WTC11 (cell line): Measurements from ENCODE around the gene TEAD1. TPM values are rescaled to one million over a fixed set of nuclear protein-coding genes. Genes with fewer than 3 reads are reported as not detected.

Experiments
- ATAC-seq: fragments of 200-7000 bp; cut with Tn5 transposase; 2 replicates; pipeline ENCODE4 v1.10.0; 2021; ENCODE audit warnings: mild to moderate bottlenecking, moderate library complexity
- CTCF ChIA-PET: fragments of 300-600 bp; sonication (Branson Sonifier 250); formaldehyde crosslinking; loops from one replicate; lab custom pipeline; 2021; ENCODE audit warnings: antibody characterized with exemption; lab: Charles Lee
- POLR2A ChIA-PET: fragments of 350-600 bp; sonication (Branson Sonifier 250); formaldehyde crosslinking; loops from one replicate; lab custom pipeline; 2021; ENCODE audit warnings: antibody characterized with exemption; lab: Charles Lee
- DNase-seq: peaks from one replicate; pipeline ENCODE4 v3.0.0; 2021; ENCODE audit warnings: low spot score
- H3K27ac Mint-ChIP-seq: 2 replicates; pipeline ENCODE4 v1.8.0; 2021; ENCODE audit warnings: mixed read lengths
- H3K27me3 Mint-ChIP-seq: 2 replicates; pipeline ENCODE4 v1.8.0; 2021; ENCODE audit warnings: low read depth, mild to moderate bottlenecking, moderate library complexity, mixed read lengths
- H3K36me3 Mint-ChIP-seq: 2 replicates; pipeline ENCODE4 v1.8.0; 2021; ENCODE audit warnings: mixed read lengths
- H3K4me1 Mint-ChIP-seq: 2 replicates; pipeline ENCODE4 v1.8.0; 2022; ENCODE audit warnings: mixed read lengths
- H3K4me3 Mint-ChIP-seq: 2 replicates; pipeline ENCODE4 v1.8.0; 2021; ENCODE audit warnings: mild to moderate bottlenecking, moderate library complexity, mixed read lengths
- H3K9me3 Mint-ChIP-seq: 2 replicates; pipeline ENCODE4 v1.8.0; 2021; ENCODE audit warnings: mixed read lengths
- ATF1 ChIP-seq: sonication (generic); formaldehyde crosslinking; IDR thresholded peaks from 2 replicates; pipeline ENCODE4 v1.8.1; 2023; ENCODE audit warnings: mild to moderate bottlenecking, moderate library complexity, missing genetic modification reagents
- EMX1 ChIP-seq: fragments of 250-450 bp; sonication (Bioruptor Pico); IDR thresholded peaks from 2 replicates; pipeline ENCODE4 v1.8.0; 2021; ENCODE audit warnings: mild to moderate bottlenecking
- FOXJ3 ChIP-seq: sonication (generic); formaldehyde crosslinking; IDR thresholded peaks from 2 replicates; pipeline ENCODE4 v1.9.0; 2021; ENCODE audit warnings: missing genetic modification reagents, mild to moderate bottlenecking, borderline replicate concordance
- JAZF1 ChIP-seq: fragments of 250-450 bp; sonication (Bioruptor Pico); IDR thresholded peaks from 2 replicates; pipeline ENCODE4 v1.9.0; 2021; ENCODE audit warnings: moderate library complexity, mild to moderate bottlenecking, inconsistent platforms
- PRRX2 ChIP-seq: fragments of 250-450 bp; sonication (Bioruptor Pico); IDR thresholded peaks from 2 replicates; pipeline ENCODE4 v1.8.0; 2021; ENCODE audit warnings: mild to moderate bottlenecking
- TEAD1 ChIP-seq: sonication (generic); formaldehyde crosslinking; IDR thresholded peaks from 2 replicates; pipeline ENCODE4 v1.8.0; 2022; ENCODE audit warnings: mild to moderate bottlenecking, missing genetic modification reagents
- total RNA-seq: library from RNA; stranded (reverse); gene quantifications from 3 replicates; pipeline ENCODE4 v1.2.3, GENCODE V29; 2021
- TF ChIP-seq, protein P1 (sequence below): sonication (generic); formaldehyde crosslinking; IDR thresholded peaks from 2 replicates; pipeline ENCODE4 v1.8.1; 2023; ENCODE audit warnings: mild to moderate bottlenecking, missing genetic modification reagents
- TF ChIP-seq, protein P2 (sequence below): sonication (generic); formaldehyde crosslinking; IDR thresholded peaks from 2 replicates; pipeline ENCODE4 v1.8.0; 2022; ENCODE audit warnings: mild to moderate bottlenecking, missing genetic modification reagents
- TF ChIP-seq, protein P3 (sequence below): sonication (generic); formaldehyde crosslinking; IDR thresholded peaks from 2 replicates; pipeline ENCODE4 v1.8.1; 2023; ENCODE audit warnings: mild to moderate bottlenecking, missing genetic modification reagents, moderate library complexity
- TF ChIP-seq, protein P4 (sequence below): fragments of 250-450 bp; sonication (Bioruptor Pico); IDR thresholded peaks from 2 replicates; pipeline ENCODE4 v1.9.0; 2021; ENCODE audit warnings: mild to moderate bottlenecking
- TF ChIP-seq, protein P5 (sequence below): fragments of 250-450 bp; sonication (Bioruptor Pico); IDR thresholded peaks from 2 replicates; pipeline ENCODE4 v1.9.0; 2021; ENCODE audit warnings: mild to moderate bottlenecking, borderline replicate concordance
- TF ChIP-seq, protein P6 (sequence below): sonication (generic); formaldehyde crosslinking; IDR thresholded peaks from 2 replicates; pipeline ENCODE4 v1.8.0; 2023; ENCODE audit warnings: missing genetic modification reagents, mild to moderate bottlenecking, borderline replicate concordance
- TF ChIP-seq, protein P7 (sequence below): sonication (generic); formaldehyde crosslinking; IDR thresholded peaks from 2 replicates; pipeline ENCODE4 v1.8.1; 2022; ENCODE audit warnings: mild to moderate bottlenecking, moderate library complexity, missing genetic modification reagents
- TF ChIP-seq, protein P8 (sequence below): sonication (generic); formaldehyde crosslinking; IDR thresholded peaks from 2 replicates; pipeline ENCODE4 v1.8.0; 2023; ENCODE audit warnings: missing genetic modification reagents
- TF ChIP-seq, protein P9 (sequence below): fragments of 250-450 bp; sonication (Bioruptor Pico); IDR thresholded peaks from 2 replicates; pipeline ENCODE4 v1.9.0; 2021; ENCODE audit warnings: moderate library complexity, mild to moderate bottlenecking, inconsistent platforms, borderline replicate concordance

The TEAD1 gene
- total RNA-seq, 1 experiment from 2014 or later: 79.9 TPM

DNA sequence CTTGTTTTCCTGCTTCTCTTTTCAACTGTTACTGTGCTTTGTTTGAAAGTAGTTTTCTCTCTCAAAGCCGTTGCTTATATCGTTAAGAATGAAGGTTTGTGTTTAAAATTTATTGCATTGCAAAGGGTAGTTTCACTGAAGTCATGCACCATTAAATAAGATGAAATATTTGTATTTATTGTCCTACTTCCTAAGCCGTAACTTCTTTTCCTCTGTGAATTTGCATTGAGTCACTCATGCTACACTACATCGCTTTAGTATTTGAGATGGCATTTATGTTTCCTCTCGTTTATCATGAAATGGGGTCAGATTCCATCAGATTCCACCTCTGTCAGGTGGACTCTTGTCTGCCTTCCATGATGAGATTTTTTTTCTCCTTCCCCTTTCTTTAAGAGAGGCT, 269.1 kb downstream of the TEAD1 start:
- POLR2A ChIA-PET: no interaction called here
- ATAC-seq (no peak), DNase-seq (no peak)
- no peak overlapping the region for H3K4me3 Mint-ChIP-seq
- H3K36me3 Mint-ChIP-seq: peaks cover 10% of the 10 kb centered on the region; the same call in 1 of the 2 replicates
- H3K27me3 Mint-ChIP-seq: no peaks in the 10 kb centered on the region
- H3K4me1 Mint-ChIP-seq: peaks cover 3% of the 10 kb centered on the region
- CTCF ChIA-PET: no interaction called here
- TF ChIP-seq, protein P1, sequence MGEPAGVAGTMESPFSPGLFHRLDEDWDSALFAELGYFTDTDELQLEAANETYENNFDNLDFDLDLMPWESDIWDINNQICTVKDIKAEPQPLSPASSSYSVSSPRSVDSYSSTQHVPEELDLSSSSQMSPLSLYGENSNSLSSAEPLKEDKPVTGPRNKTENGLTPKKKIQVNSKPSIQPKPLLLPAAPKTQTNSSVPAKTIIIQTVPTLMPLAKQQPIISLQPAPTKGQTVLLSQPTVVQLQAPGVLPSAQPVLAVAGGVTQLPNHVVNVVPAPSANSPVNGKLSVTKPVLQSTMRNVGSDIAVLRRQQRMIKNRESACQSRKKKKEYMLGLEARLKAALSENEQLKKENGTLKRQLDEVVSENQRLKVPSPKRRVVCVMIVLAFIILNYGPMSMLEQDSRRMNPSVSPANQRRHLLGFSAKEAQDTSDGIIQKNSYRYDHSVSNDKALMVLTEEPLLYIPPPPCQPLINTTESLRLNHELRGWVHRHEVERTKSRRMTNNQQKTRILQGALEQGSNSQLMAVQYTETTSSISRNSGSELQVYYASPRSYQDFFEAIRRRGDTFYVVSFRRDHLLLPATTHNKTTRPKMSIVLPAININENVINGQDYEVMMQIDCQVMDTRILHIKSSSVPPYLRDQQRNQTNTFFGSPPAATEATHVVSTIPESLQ (CRISPR knock-in tag): no peak
- TF ChIP-seq FOXJ3 (CRISPR knock-in tag) (no peak), TEAD1 (no peak), PRRX2 (CRISPR knock-in tag) (no peak), JAZF1 (CRISPR knock-in tag) (no peak), EMX1 (no peak), ATF1 (CRISPR knock-in tag) (no peak)
- TF ChIP-seq, protein P2, sequence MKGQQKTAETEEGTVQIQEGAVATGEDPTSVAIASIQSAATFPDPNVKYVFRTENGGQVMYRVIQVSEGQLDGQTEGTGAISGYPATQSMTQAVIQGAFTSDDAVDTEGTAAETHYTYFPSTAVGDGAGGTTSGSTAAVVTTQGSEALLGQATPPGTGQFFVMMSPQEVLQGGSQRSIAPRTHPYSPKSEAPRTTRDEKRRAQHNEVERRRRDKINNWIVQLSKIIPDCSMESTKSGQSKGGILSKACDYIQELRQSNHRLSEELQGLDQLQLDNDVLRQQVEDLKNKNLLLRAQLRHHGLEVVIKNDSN: no peak
- TF ChIP-seq, protein P3, sequence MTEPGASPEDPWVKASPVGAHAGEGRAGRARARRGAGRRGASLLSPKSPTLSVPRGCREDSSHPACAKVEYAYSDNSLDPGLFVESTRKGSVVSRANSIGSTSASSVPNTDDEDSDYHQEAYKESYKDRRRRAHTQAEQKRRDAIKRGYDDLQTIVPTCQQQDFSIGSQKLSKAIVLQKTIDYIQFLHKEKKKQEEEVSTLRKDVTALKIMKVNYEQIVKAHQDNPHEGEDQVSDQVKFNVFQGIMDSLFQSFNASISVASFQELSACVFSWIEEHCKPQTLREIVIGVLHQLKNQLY (CRISPR knock-in tag): no peak
- TF ChIP-seq, protein P4, sequence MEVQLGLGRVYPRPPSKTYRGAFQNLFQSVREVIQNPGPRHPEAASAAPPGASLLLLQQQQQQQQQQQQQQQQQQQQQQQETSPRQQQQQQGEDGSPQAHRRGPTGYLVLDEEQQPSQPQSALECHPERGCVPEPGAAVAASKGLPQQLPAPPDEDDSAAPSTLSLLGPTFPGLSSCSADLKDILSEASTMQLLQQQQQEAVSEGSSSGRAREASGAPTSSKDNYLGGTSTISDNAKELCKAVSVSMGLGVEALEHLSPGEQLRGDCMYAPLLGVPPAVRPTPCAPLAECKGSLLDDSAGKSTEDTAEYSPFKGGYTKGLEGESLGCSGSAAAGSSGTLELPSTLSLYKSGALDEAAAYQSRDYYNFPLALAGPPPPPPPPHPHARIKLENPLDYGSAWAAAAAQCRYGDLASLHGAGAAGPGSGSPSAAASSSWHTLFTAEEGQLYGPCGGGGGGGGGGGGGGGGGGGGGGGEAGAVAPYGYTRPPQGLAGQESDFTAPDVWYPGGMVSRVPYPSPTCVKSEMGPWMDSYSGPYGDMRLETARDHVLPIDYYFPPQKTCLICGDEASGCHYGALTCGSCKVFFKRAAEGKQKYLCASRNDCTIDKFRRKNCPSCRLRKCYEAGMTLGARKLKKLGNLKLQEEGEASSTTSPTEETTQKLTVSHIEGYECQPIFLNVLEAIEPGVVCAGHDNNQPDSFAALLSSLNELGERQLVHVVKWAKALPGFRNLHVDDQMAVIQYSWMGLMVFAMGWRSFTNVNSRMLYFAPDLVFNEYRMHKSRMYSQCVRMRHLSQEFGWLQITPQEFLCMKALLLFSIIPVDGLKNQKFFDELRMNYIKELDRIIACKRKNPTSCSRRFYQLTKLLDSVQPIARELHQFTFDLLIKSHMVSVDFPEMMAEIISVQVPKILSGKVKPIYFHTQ (CRISPR knock-in tag): no peak
- TF ChIP-seq, protein P5, sequence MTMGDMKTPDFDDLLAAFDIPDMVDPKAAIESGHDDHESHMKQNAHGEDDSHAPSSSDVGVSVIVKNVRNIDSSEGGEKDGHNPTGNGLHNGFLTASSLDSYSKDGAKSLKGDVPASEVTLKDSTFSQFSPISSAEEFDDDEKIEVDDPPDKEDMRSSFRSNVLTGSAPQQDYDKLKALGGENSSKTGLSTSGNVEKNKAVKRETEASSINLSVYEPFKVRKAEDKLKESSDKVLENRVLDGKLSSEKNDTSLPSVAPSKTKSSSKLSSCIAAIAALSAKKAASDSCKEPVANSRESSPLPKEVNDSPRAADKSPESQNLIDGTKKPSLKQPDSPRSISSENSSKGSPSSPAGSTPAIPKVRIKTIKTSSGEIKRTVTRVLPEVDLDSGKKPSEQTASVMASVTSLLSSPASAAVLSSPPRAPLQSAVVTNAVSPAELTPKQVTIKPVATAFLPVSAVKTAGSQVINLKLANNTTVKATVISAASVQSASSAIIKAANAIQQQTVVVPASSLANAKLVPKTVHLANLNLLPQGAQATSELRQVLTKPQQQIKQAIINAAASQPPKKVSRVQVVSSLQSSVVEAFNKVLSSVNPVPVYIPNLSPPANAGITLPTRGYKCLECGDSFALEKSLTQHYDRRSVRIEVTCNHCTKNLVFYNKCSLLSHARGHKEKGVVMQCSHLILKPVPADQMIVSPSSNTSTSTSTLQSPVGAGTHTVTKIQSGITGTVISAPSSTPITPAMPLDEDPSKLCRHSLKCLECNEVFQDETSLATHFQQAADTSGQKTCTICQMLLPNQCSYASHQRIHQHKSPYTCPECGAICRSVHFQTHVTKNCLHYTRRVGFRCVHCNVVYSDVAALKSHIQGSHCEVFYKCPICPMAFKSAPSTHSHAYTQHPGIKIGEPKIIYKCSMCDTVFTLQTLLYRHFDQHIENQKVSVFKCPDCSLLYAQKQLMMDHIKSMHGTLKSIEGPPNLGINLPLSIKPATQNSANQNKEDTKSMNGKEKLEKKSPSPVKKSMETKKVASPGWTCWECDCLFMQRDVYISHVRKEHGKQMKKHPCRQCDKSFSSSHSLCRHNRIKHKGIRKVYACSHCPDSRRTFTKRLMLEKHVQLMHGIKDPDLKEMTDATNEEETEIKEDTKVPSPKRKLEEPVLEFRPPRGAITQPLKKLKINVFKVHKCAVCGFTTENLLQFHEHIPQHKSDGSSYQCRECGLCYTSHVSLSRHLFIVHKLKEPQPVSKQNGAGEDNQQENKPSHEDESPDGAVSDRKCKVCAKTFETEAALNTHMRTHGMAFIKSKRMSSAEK (CRISPR knock-in tag): no peak
- TF ChIP-seq, protein P6, sequence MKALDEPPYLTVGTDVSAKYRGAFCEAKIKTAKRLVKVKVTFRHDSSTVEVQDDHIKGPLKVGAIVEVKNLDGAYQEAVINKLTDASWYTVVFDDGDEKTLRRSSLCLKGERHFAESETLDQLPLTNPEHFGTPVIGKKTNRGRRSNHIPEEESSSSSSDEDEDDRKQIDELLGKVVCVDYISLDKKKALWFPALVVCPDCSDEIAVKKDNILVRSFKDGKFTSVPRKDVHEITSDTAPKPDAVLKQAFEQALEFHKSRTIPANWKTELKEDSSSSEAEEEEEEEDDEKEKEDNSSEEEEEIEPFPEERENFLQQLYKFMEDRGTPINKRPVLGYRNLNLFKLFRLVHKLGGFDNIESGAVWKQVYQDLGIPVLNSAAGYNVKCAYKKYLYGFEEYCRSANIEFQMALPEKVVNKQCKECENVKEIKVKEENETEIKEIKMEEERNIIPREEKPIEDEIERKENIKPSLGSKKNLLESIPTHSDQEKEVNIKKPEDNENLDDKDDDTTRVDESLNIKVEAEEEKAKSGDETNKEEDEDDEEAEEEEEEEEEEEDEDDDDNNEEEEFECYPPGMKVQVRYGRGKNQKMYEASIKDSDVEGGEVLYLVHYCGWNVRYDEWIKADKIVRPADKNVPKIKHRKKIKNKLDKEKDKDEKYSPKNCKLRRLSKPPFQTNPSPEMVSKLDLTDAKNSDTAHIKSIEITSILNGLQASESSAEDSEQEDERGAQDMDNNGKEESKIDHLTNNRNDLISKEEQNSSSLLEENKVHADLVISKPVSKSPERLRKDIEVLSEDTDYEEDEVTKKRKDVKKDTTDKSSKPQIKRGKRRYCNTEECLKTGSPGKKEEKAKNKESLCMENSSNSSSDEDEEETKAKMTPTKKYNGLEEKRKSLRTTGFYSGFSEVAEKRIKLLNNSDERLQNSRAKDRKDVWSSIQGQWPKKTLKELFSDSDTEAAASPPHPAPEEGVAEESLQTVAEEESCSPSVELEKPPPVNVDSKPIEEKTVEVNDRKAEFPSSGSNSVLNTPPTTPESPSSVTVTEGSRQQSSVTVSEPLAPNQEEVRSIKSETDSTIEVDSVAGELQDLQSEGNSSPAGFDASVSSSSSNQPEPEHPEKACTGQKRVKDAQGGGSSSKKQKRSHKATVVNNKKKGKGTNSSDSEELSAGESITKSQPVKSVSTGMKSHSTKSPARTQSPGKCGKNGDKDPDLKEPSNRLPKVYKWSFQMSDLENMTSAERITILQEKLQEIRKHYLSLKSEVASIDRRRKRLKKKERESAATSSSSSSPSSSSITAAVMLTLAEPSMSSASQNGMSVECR (CRISPR knock-in tag): no peak
- TF ChIP-seq, protein P7, sequence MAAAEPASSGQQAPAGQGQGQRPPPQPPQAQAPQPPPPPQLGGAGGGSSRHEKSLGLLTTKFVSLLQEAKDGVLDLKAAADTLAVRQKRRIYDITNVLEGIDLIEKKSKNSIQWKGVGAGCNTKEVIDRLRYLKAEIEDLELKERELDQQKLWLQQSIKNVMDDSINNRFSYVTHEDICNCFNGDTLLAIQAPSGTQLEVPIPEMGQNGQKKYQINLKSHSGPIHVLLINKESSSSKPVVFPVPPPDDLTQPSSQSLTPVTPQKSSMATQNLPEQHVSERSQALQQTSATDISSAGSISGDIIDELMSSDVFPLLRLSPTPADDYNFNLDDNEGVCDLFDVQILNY: no peak
- TF ChIP-seq, protein P8, sequence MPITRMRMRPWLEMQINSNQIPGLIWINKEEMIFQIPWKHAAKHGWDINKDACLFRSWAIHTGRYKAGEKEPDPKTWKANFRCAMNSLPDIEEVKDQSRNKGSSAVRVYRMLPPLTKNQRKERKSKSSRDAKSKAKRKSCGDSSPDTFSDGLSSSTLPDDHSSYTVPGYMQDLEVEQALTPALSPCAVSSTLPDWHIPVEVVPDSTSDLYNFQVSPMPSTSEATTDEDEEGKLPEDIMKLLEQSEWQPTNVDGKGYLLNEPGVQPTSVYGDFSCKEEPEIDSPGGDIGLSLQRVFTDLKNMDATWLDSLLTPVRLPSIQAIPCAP (CRISPR knock-in tag): no peak
- TF ChIP-seq, protein P9, sequence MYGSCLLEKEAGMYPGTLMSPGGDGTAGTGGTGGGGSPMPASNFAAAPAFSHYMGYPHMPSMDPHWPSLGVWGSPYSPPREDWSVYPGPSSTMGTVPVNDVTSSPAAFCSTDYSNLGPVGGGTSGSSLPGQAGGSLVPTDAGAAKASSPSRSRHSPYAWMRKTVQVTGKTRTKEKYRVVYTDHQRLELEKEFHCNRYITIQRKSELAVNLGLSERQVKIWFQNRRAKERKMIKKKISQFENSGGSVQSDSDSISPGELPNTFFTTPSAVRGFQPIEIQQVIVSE (CRISPR knock-in tag): no peak
- H3K9me3 Mint-ChIP-seq: no peaks in the 10 kb centered on the region; the same call in 1 of the 2 replicates
- no peak overlapping the region for H3K27ac Mint-ChIP-seq
